ENCODE results near the gene BCL7B. TPM values are rescaled to one million over a fixed set of nuclear protein-coding genes. Genes with fewer than 3 reads are reported as not detected.
"Not testable (repeated sequence)": the region's sequence is repeated elsewhere in the genome, so short reads cannot be mapped to it uniquely, and the experiment has no call there.

Gene BCL7B
- total and polyA plus RNA-seq, 12 donors: 64.9 to 85.8 (median 73.0) TPM

DNA sequence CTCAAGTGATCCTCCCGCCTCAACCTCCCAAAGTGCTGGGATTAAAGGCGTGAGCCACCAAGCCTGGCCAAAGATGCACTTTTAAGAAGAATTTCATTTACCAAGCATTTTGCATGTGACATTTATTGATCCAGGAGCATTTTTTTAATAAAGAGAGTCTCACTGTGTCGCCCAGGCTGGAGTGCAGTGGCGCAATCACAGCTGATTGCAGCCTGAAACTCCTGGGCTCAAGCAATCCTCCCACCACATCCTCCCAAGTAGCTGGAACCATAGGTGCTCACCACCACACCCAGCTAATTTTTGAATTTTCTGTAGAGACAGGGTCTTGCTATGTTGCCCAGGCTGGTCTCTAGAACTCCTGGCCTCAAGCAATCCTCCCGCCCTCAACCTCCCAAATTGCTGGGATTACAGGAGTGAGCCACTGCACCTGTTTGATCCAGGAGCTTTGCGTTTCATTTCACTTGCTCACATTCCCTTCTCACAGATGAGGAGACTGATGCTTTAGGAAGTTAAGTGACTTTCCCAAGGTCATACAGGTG is 25.2 kb upstream of the BCL7B start:
- intact Hi-C loops (cut with DNase I): no loop called here
- ATAC-seq (no peak), DNase-seq (no peak)
- H3K27ac ChIP-seq: peak overlapping the region in 1 of 10 donors; percentile 76
- no peaks in the 10 kb centered on the region for H3K9me3 ChIP-seq
- TF ChIP-seq CTCF (IDR thresholded peaks at IDR 0.05): no peak
- H3K4me1 ChIP-seq: peaks cover 0 to 46% (median 5%) of the 10 kb centered on the region in 9 donors
- no peak overlapping the region for H3K4me3 ChIP-seq
- H3K27me3 ChIP-seq: no peaks in the 10 kb centered on the region
- WGBS, 2 donors: 90 to 93% methylated on average over 6 of the region's 6 CpGs
- H3K36me3 ChIP-seq: no peaks in the 10 kb centered on the region

DNA sequence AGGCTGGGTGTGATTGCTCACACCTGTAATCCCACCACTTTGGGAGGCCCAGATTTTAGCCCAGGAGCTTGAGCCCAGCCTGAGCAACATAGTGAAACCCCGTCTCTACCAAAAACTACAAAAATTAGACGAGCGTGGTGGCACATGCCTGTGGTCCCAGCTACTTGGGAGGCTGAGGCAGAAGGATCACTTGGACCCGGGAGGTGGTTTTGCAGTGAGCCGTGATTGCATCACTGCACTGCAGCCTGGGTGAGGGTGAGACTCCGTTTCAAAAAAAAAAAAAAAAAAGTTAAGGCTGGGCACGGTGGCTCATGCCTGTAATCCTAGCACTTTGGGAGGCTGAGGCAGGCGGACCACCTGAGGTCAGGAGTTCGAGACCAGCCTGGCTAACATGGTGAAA is 23.5 kb upstream of the BCL7B start:
- DNase-seq; H3K27me3 ChIP-seq; intact Hi-C loops (cut with DNase I); H3K36me3 ChIP-seq; H3K4me3 ChIP-seq; H3K9me3 ChIP-seq; ATAC-seq: not testable (repeated sequence)
- H3K4me1 ChIP-seq: peaks cover 6 to 52% (median 20%) of the 10 kb centered on the region in 9 donors
- 89 to 92% methylated on average over 8 to 9 of the region's 9 CpGs for WGBS, 2 donors
- peak overlapping the region in 1 of 10 donors; percentile 76 for H3K27ac ChIP-seq

- ATAC-seq: peak; percentile 96 to 98 (median 98)
- H3K4me3 ChIP-seq: peak within 1 kb of the TSS; percentile 66 to 99 (median 88)
- peak within 1 kb of the TSS; percentile 58 to 95 (median 87) for H3K27ac ChIP-seq
- no peaks in the 10 kb centered on the region for H3K27me3 ChIP-seq
- TF ChIP-seq CTCF (IDR thresholded peaks at IDR 0.05): peak in 5 of 9 donors; percentile 9 to 50 (median 45)
- intact Hi-C loops (cut with DNase I): loop anchor here in 2 of 10 donors (2.0 to 10.0 kb wide), 3 partner anchors 22 to 106 kb away; partner anchors contain the start of genes BAZ1B (in 2 of the 2), BCL7B (in 1 of the 2), BUD23 (in 1 of the 2) and DNAJC30 (in 1 of the 2)
- WGBS, 2 donors: 0 to 1% methylated on average over 53 to 70 of the region's 75 CpGs
- H3K9me3 ChIP-seq: no peaks in the 10 kb centered on the region
- H3K4me1 ChIP-seq: peaks cover 6 to 52% (median 21%) of the 10 kb centered on the region in 9 donors
- peak; percentile 98 to 99 for DNase-seq
- peaks cover 0 to 32% (median 10%) of the 10 kb centered on the region in 9 donors for H3K36me3 ChIP-seq
Observed at GRCh38 chr7:73578342-73579128, 21.0 kb upstream of the BCL7B start, which contains the start of gene TBL2. Gene TBL2, minus strand, starts transcription at chr7:73578579. Its CDS starts 30 bp downstream, at chr7:73578549.

GRCh38 chr7:73577627-73578341 is 20.3 kb upstream of the BCL7B start:
- peak in 4 of 8 donors; percentile 0 to 23 (median 2) for ATAC-seq
- TF ChIP-seq CTCF (IDR thresholded peaks at IDR 0.05): no peak
- intact Hi-C loops (cut with DNase I): loop anchor here in 2 of 10 donors (2.0 to 10.0 kb wide), 3 partner anchors 21 to 107 kb away; partner anchors contain the start of genes BAZ1B (in 2 of the 2), BCL7B (in 1 of the 2), BUD23 (in 1 of the 2) and DNAJC30 (in 1 of the 2)

More at GRCh38 chr7:73577627-73578341, 20.3 kb upstream of the BCL7B start:
- peaks cover 0 to 40% (median 17%) of the 10 kb centered on the region in 9 donors for H3K36me3 ChIP-seq
- peak overlapping the region; percentile 58 to 95 (median 87) for H3K27ac ChIP-seq
- WGBS, 2 donors: 13 to 18% methylated on average over 32 of the region's 32 CpGs
- H3K9me3 ChIP-seq: no peaks in the 10 kb centered on the region
- H3K4me1 ChIP-seq: peaks cover 6 to 48% (median 21%) of the 10 kb centered on the region in 9 donors
- peak overlapping the region; percentile 66 to 99 (median 88) for H3K4me3 ChIP-seq
- no peaks in the 10 kb centered on the region for H3K27me3 ChIP-seq
- DNase-seq: no peak
